ENCODE data around the gene CCL15.
A peak's percentile ranks its signal among the peaks of the same experiment; 100 is the strongest.

The CCL15 gene

GRCh38 chr17:35988164-35988563, 13.2 kb downstream of the CCL15 start:
- DNase-seq: no peak

- DNase-seq: no peak
Observed at GRCh38 chr17:35986643-35987042, 14.7 kb downstream of the CCL15 start, which contains the start of gene CCL14. Gene CCL14 (minus strand): TSS chr17:35986729. CDS start chr17:35986649, 80 bp downstream.

- DNase-seq: no peak
Observed at GRCh38 chr17:35984140-35984539, 17.2 kb downstream of the CCL15 start.

GRCh38 chr17:35982409-35983191, 18.8 kb downstream of the CCL15 start:
- no peak for DNase-seq

GRCh38 chr17:35981908-35982330, 19.4 kb downstream of the CCL15 start:
- no peak for DNase-seq

- DNase-seq: no peak
Observed at GRCh38 chr17:35981246-35981645, 20.1 kb downstream of the CCL15 start, which contains the start of gene CCL16. Gene CCL16 (minus strand): TSS chr17:35981497. CDS start chr17:35981420, 77 bp downstream.

GRCh38 chr17:35978346-35978745, 23.0 kb downstream of the CCL15 start:
- DNase-seq: no peak

GRCh38 chr17:35977509-35977908, 23.8 kb downstream of the CCL15 start:
- DNase-seq: no peak

- no peak for DNase-seq
Observed at GRCh38 chr17:35973333-35974260, 27.8 kb downstream of the CCL15 start.

GRCh38 chr17:35972945-35973332, 28.4 kb downstream of the CCL15 start:
- no peak for DNase-seq

GRCh38 chr17:35972535-35972934, 28.8 kb downstream of the CCL15 start:
- DNase-seq: no peak

GRCh38 chr17:35972066-35972465, 29.3 kb downstream of the CCL15 start:
- no peak for DNase-seq

GRCh38 chr17:35969558-35970380, 31.6 kb downstream of the CCL15 start:
- peak; percentile 65 for DNase-seq

GRCh38 chr17:35968520-35969054, 32.8 kb downstream of the CCL15 start:
- DNase-seq: no peak

- DNase-seq: no peak
Observed at GRCh38 chr17:35965272-35965671, 36.1 kb downstream of the CCL15 start.

- DNase-seq: no peak
Observed at GRCh38 chr17:35963663-35964062, 37.7 kb downstream of the CCL15 start.

- DNase-seq: no peak
Observed at GRCh38 chr17:35953720-35954119, 47.6 kb downstream of the CCL15 start.

- DNase-seq: no peak
Observed at GRCh38 chr17:35949401-35949800, 52.0 kb downstream of the CCL15 start.

- no peak for DNase-seq
Observed at GRCh38 chr17:35948092-35948491, 53.3 kb downstream of the CCL15 start.

Measured in NCI-H2171 treated with DMSO at 0.1 percent for 48 hours (cell line).